Amniotic epithelial cell (primary cell): ENCODE measurements around the gene WDR18.

Experiments used
- DNase-seq: peaks from one replicate; pipeline ENCODE4 v3.0.0-alpha.2; 2010; ENCODE audit warnings: low read depth

WDR18 gene, protein sequence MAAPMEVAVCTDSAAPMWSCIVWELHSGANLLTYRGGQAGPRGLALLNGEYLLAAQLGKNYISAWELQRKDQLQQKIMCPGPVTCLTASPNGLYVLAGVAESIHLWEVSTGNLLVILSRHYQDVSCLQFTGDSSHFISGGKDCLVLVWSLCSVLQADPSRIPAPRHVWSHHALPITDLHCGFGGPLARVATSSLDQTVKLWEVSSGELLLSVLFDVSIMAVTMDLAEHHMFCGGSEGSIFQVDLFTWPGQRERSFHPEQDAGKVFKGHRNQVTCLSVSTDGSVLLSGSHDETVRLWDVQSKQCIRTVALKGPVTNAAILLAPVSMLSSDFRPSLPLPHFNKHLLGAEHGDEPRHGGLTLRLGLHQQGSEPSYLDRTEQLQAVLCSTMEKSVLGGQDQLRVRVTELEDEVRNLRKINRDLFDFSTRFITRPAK

DNA sequence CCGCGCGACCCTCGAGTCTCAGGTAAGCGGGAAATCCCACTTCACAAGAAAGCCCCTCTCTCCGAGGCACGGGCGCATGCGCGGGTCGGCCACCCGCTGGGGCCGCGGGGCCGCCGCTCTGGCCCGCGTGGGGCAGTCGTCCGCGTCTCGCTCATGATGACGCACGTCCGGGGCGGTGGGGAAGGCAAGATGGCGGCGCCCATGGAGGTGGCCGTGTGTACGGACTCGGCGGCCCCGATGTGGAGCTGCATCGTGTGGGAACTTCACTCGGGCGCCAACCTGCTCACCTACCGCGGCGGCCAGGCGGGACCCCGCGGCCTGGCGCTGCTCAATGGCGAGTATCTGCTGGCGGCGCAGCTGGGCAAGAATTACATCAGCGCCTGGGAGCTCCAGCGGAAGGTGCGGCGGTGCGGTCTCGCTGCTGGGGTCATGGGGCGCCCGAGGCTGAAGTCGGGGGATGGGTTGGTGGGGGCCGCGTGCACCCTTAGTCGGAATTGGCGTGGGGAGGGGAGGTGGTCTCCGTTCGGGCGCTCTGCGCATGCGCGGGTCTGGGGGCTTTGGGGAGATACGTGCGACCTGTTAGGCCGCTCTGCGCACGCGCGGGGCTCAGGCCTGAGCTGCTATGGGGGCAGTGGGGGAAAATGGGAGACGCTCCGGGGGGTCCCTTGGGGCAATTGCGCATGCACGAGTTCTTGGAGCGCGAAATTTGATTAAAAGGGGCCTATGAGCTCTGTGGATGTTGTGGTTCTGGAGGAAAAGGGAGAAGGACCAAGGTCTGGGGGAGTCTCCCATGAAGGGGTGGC is at the start of gene WDR18:
Gene WDR18, plus strand, starts transcription at position 181 of the 803 bp plus-strand sequence. Its CDS starts 9 bp downstream, at position 190.
- DNase-seq, result peak; percentile 74

DNA sequence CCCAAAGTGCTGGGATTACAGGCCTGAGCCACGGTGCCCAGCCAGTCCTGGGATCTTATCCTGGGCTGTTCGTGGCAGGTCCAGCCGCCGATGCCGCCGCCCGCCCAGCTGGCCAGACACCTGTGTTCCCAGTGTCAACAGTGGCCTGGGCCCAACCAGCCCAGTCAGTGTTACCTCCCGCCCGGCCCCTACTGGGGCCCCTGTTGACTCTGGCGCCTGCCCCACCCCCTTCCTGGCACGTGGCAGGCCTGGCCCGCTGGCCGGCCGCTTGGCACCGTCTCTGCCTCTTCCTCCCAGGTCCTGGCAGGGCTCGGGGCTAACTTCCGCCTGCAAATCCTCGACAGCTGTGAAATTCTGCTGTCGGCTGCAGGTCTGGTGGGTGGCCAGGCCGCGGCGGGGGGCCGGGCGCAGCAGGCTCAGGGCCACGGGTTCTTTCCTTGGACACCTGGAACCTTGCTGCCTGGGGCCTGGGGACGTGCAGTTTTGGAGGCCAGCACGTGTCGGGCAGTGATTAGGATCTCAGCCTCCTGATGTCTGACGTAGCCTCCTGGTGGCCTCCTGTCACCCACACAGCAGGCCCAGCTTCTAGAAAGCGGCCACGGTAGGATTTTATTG is 49.2 kb upstream of the WDR18 start:
- DNase-seq, result peak; percentile 52

DNA sequence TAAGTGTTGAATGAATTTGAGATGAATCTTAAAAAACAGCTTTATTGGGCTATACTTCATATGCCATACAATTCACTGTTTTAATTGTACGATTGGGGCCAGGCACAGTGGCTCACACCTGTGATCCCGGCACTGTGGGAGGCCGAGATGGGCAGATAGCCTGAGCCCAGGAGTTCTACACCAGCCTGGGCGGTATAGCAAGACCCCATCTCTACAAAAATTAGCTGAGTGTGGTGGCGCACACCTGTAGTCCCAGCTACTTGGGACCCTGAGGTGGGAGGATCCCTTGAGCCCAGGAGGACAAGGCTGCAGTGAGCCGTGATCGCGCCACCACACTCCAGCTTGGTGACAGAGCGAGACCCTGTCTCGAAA is 48.0 kb upstream of the WDR18 start:
- no peak for DNase-seq

DNA sequence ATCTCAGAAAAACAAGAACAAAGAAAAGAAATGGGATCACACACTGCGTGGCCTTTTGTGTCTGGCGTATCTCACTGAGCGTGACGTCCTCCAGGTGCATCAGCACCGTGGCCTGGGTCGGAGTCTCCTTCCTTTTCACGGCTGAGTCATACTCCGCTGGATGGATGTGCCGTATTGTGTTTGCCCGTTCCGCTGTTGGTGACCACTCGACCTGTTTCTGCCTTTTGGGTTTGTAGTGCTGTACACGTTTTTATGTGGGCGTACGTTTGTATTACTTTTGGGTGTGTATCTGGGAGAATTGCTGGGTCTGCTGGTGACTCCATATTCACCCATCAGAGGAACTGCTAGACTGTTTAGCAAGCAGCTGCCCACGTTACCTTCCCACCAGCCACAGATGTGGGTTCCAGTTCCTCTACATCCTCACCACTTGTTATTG is 46.9 kb upstream of the WDR18 start:
- no peak for DNase-seq

DNA sequence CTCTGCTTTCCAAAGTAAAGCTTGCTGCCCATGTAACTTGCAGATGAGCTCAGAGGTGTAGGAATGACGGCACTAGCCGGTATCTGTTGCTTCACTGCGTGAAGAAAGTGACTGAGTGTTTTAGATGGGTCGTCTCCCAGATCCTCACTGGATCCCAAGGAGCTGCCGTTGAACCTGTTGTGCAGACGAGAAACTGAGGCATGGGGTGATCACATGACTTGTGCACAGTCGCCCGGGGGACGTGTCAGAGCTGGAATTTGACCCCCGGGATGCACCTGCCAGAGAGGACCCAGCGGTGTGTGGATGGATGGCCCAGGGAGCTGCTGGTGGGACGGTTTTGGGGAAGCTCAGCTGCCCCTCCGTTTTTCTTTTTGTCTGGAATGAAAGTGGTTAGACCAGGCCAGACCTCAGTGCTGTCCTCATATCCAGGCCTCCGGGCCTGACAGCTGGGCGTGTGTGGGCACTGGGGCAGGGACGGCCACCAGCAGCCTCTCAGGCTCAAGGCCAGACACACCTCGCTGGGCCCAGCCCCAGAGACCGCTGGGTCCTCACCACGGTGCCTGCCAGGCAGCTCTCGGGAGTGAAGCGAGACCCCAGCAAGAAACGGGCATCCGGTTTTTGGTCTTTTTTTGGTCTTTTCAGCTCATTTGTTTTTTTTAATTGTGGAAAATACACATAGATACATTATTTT is 45.8 kb upstream of the WDR18 start:
- DNase-seq, result no peak

DNA sequence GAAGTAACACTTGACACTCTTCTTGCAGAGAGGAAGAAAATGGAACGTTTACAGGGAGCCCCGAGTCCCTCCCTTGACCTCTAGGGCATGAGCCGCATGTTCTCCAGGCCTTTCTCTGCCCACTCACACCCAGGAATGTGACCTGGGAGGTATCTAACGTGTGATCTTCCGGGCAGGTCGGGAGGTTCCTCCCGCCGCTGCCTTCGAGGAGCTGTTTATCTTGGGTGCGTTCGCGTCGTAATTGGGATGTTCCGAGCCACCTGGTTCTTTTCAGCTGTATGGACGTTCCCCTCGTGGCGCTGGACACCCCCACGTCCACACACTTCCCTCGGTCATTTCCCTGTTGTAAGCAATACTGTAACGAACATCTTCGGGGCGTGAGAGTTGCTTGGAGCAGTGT is 44.7 kb upstream of the WDR18 start:
- no peak for DNase-seq

DNA sequence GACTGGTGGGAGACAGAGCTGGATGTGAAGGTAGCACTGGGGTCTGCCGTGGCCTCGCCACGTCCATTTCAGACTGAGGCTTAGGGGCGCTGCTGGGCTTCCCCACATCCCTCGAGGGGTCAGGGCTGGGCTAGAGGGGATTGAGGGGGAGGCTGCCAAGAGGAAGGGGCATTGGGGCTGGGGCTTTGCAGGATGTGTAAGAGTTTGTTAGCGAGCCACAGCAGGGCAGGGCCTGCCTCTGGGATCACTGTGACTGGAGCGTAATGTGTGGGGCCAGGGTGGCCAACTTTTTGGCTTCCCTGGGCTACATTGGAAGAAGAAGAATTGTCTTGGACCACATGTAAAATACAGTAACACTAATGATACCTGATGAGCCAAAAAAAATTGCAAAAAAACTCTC is 44.2 kb upstream of the WDR18 start:
- no peak for DNase-seq

DNA sequence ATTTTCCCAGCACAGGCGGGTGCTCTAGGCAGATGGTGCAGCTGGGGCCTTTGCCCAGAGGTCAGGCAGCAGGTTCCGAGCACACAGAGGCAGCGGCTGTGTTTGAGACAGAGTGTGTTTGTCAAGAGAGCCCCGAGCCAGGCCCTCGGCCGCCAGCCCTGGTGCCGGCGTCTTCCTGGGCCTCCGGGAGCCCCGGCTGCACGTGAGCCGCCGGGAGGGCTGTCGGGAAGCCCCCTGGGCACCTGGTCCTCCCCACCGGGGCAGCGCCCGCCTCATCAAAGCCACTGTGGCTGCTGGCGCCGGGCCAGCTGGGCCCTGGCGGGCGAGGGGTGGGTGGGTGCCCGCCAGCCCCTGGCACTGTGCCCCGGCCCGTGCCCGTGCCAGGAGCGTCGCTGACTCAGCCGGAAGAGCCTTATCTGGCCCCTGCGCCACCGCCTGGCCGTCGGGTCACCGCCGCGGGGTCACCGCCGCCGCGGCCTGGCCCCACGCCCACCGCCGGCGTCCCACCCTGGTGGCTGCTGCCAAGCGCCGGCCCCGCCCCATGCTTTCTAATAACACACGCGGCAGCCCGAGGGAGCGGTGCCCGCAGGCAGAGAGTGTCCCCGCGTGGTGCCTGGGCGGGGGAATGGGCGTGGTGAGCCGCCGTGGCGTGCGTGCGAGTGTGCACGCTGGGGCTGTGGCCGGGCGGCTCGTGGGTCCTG is 43.4 kb upstream of the WDR18 start:
- no peak for DNase-seq

DNA sequence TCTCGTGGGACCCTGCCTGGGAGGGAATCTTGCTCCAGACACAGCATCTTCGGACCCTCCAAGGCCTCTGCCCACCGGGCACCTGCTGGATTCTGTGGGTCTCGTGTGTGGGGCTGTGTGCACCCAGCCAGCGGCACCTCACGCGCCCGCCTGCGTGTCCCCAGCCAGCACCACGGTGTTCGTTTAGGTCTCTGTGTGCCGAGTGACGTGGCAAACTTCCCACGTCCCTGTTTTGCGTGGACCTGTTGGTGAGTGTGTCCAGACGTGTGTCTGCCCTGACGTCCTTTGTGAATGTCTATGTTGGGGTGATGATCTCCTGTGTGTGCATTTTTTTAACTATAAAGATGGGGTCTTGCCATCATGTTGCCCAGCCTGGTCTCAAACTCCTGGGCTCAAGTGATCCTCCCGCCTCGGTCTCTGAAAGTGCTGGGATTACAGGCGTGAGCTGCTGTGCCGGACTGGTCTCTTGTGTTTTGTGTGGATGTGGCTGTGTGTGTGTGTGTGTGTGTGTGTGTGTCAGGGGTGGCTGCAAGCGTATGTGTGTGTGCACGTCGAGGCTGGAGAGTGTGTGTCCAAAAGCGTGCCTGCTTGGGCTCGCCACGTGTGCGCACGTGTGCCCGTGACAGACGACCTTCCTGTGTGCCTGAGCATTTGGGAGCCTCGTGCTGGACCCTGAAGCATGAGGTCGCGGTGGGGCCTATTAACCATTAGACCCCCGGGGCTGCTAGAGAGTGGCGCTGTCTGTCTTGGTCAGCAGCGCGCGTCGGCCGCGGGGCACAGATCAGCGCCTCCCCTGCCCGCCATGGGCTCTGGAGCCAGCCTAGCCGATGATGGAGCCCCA is 42.6 kb upstream of the WDR18 start:
- no peak for DNase-seq

DNA sequence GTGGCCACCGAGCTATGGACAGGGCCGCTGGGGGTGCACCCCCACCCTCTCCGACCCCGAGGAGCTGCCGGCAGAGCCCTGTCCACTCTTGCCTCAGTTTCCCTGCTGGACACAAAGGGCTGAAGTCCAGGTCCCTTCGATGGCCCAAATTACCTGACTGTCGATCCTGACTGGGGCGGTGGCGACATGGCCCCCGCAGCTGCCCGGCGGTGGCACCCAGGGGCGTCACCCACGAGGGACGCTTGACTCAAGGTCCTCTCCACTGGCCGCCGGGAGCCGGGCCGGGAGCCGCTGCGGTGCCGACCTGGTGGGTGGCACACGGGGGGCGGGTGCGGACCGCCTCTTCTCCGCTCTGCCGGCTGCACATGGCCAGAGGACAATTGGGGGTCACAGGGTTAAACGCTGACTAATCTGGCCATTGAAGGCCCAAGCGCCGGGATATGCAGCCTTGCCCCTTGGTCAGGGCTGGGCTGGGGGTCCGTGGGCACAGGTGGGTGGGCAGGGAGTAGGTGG is 42.0 kb upstream of the WDR18 start:
- DNase-seq, result no peak

DNA sequence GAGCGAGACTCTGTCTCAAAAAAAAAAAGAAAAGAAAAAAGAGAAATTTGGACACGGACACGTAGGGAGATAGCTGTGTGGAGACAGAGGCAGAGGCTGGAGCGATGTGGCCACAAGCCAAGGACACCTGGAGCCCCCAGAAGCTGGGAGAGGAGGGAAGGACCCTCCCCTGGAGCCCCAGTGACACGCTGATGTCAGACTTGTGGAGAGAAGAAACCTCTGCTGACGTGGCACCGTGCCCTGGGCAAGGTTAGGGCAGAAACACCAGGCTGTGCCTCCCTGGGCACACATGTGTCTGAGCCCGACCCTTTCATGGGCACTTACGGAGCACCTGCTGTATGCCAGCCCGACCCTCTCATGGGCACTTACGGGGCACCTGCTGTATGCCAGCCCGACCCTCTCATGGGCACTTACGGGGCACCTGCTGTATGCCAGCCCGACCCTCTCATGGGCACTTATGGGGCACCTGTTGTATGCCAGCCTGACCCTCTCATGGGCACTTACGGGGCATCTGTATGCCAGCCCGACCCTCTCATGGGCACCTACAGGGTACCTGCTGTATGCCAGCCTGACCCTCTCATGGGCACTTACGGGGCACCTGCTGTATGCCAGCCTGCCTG is 40.5 kb upstream of the WDR18 start:
- no peak for DNase-seq

DNA sequence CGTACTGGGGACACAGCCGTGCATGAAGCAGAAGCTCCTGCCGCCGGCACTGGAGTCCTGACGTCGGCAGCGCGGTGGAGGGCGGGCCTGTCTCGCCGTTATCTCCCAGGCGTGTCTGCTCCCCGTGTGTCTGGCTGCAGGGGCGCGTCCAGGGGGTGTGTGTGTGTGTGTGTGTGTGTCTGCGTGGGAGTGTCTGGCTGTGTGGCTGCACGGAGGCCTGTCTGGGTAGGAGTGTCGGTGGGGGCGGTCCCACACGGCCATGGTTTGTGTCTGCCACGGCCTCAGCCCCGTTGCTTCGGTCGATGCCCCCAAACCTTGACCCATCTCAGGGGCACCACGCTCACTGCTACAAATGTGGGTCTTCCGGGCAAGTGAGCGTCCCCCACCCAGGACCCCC is 40.0 kb upstream of the WDR18 start:
- DNase-seq, result peak; percentile 96

DNA sequence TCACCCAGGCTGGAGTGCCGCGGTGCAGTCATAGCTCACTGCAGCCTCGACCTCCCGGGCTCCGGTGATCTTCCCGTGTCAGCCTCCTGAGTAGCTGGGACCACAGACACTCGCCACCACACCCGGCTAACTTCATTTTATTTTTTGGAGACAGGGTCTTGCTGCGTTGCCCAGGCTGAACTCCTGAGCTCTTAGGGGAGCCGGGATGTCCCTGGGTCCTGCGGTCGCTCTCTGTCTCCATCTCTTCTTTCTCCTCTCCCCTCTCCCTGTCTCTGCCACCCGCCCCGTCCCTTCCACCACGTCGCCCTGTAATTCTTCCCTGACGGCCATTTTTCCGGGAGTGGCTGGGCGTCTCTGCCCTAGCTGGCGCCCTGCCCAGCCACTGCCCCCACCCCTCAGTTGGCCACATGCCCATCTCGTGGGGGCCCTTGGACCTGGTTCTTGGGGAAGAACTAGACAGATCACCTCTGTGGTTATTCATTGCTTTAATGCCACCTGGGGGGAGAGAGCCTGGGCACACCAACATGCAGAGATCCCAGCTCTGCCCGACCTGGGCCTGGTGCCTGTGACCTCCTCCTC is 39.4 kb upstream of the WDR18 start:
- no peak for DNase-seq

DNA sequence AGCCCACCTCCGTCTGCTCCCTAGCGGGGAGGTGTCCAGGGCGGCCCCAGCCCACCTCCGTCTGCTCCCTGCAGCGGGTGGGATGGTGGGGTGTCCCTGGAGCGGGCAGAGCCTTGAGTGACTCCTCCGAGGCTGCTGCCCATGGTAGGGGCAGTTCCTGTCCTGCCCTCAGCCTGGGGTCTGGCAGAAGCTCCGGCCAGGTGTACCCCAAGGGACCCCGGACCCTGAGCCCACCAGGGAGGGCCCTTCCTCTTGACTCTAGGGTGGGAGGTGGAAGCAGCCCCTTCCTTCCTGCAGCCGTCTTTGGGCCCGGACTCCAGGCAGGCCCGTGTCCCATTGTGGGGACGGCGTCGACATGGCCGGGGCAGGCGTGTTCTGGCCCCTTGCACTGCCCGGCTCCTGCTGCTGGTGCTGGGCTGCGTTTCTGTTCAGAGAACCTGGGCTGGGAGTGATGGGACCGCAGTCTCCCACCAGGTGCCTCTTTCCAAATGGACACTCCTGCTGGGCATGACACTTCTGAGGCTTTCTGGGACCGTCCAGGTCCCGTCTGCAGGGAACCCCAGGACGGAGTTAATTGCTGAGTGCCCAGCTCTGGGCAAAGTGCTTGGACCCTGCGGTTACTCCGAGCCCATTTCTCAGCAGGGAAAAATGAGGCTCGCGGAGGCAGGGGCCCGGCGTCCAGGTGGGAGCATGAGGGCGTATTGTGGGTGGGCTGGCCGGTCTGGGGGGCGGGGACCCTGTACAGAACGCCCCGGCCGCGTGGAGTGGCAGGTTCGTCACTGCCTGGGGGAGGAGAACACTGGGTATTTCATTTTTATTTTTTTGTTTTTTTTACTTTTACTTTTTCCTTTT is 38.5 kb upstream of the WDR18 start:
- no peak for DNase-seq

DNA sequence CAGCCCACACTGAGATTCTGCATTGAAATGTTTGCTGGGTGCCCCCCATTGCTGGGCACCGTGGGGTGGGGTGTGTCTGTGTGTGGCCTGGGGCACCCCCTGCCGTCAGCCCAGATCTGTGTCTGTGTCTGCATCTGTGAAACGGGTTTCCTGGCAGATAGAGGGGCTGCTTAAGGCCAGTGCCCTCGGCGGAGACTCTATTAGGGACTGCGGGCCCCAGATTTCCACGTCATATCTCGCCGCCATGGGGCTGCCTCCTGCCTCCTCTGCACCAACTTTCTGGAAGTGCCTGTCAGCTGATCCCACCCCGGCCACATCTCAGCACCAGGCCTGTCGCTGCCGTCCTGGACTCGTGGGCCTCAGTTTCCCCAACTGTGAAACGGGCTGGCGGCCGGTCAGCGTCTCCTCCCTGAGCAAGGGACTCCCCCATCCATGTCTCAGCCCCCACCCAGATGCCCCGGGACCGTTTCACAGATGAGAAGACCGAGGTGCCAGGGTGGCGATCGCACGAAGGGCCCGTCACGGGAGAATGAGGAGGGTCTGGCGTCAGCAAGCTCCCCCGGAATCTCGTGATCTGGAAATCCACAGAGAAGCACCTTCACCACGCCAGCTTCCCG is 36.9 kb upstream of the WDR18 start:
- DNase-seq, result no peak

DNA sequence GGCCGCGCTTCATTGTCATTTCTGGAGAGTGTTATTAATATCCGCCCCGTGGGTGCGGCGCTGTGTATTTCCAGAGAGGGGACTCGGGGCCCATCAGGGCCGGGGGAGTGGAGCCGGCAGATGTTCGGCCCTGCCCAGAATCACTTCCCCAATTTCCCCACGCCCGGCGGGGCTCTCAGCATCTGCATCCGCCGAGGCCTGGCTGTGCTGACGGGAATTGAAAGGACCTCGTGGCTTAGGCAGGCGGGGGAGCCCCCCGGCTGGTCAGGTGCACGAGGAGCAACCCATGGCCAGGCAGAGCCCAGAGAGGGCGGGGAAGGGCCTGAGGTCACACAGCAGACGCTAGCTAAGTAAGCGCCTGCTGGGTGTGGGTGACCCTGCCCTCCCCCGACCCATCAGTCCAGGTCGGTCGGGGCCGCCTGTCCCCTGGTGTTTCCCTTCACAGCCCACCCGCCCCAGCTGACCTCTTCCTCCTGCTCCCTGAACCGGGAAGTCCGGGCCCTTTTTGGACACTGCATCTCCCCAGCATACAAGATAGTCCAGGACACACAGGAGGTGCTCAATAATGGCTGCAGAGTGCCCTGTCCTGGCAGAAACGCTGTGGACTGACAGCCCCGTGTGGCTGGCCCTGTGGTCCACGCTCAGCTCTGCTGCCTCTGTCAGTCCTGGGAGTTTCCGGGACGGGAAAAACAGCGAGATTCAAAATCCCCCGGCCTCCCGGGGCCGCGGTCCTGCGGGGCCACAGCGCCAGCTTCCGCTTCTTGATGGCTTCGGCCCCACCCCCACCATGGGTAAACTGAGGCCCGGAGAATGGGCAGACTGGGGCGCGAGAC is 36.2 kb upstream of the WDR18 start:
- DNase-seq, result no peak

DNA sequence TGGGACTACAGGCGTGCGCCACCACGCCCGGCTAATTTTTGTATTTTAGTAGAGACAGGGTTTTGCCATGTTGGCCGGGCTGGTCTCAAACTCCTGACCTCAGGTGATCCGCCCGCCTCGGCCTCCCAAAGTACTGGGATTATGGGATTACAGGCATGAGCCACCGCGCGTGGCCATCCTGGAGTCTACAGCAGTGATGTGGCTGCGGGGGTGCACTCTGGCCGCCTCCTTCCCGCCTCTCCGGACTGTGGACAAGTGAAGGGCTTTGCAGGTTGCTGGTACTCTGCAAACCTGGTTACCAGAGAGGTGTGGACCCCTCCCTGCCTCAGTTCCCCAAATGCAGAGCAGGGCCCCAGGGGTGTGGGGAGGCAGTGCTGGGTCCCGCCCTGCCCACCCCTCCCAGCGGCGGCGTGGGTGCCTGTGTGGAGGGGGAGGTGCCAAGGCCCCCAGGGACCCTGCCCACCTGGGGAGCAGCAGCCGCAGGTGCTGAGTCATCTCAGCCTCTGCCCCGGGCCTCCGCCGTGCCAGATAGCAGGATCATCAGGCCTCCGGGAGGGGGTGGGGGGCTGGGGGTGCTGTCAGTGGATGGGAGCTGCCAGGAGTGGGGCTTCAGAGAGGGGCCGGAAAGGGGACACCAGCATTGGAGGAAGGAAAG is 35.2 kb upstream of the WDR18 start:
- no peak for DNase-seq
